Ureter (tissue), 1 donor: ENCODE results near the gene CDHR5. TPM values are rescaled to one million over a fixed set of nuclear protein-coding genes. Genes with fewer than 3 reads are reported as not detected.

ENCODE experiments used
- DNase-seq: peaks from one replicate; pipeline ENCODE4 v3.0.0-alpha.2; 2020; ENCODE audit warnings: low spot score
- total RNA-seq: library from RNA; stranded (reverse); gene quantifications from one replicate; pipeline ENCODE4 v1.2.4, GENCODE V29; 2023
- donor health status: DM: yes; HTN: yes; CAD: no.

CDHR5 gene
- total RNA-seq, 1 donor from 2014 or later: not detected

GRCh38 chr11:645536-645935 is 20.8 kb upstream of the CDHR5 start:
- no peak for DNase-seq

DNA sequence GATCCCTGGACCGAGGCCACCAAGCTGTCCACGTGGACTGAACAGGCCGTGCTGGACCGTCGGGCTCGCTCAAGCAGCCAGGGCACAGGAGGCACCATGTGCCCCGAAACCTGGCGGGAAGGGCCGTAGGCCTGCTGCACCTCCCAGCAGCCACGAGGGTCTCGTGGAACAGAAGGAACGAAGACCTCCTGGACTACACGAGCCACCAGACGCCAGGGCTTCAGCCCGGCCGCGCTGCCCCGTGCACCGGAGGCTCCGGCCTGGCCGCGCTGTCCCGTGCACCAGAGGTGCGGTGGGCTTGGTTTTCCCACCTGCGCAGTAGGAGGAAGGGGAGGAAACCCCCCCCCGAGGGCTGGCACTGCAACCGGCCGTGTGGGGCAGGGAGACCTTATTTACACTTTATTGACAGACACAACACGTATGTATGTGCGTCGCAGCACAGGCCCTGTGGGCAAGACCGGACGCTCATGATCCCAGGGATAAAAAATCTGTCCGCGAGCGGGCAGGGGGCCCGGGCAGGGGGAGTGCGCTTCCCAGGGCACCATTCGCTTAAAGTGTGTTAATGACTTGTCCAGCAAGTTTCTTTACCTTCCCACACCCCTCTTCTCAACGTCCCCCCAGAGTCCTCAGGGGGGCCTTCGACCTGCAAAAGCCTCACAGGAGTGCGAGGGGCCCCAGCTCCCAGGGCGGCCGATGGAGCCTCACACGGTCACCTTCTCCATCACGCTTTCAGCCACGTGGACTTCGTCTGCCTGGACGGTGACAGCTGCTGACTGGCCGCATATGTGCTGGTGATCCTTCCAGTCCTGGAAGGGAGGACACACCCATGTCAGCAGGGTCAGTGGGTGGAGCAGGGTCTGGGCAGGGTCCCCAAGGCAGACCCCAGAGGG is 19.3 kb upstream of the CDHR5 start:
- DNase-seq: no peak

DNA sequence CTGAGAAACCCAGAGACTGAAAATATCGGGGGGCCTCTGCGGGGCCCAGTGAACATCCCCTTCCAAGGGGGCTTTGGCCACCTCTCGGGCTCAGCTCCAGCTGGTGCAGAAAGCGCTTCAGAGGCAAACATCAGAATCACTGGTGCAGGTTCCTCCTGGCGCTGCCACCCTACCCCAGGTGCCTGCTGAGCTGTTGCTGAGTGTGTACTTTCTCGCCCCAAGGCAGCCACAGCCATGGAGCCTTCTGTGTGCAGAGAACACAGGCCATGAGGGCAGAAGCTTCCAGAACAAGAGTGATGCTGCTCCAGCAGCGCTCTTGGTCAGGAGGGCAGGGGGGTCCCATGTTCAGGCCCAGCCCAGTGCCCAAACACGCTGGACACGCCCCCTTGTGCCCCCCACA is 18.6 kb upstream of the CDHR5 start:
- DNase-seq: no peak

DNA sequence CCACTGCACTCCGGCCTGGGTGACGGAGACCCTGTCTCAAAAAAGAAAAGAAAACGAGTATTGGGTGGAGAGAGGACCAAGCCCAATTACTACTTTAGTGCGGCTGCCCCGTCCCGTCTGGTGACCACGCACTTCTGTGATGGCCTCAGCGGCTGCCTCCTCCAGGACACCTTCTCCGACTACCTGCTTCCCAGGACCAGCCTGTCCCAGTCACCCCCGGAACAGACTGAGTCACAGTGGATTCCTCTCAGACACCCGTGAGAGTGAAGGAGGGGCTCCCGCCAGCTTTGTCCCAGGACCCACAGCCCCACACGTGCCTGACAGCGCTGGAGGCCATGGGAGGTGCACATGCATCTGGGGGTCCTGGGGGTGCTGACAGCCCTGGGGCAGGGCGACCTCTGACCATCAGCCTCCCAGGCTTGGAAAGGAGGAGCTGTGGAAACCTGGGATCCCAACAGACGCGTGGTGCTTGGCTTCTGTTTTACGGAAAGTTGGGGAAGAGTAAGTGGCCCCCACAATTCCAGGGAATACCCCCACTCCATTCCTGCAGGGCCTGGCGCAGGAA is 17.1 kb upstream of the CDHR5 start:
- no peak for DNase-seq

GRCh38 chr11:640021-640706 is 15.4 kb upstream of the CDHR5 start:
- DNase-seq: no peak

GRCh38 chr11:639332-639955 is 14.7 kb upstream of the CDHR5 start:
- DNase-seq: no peak

DNA sequence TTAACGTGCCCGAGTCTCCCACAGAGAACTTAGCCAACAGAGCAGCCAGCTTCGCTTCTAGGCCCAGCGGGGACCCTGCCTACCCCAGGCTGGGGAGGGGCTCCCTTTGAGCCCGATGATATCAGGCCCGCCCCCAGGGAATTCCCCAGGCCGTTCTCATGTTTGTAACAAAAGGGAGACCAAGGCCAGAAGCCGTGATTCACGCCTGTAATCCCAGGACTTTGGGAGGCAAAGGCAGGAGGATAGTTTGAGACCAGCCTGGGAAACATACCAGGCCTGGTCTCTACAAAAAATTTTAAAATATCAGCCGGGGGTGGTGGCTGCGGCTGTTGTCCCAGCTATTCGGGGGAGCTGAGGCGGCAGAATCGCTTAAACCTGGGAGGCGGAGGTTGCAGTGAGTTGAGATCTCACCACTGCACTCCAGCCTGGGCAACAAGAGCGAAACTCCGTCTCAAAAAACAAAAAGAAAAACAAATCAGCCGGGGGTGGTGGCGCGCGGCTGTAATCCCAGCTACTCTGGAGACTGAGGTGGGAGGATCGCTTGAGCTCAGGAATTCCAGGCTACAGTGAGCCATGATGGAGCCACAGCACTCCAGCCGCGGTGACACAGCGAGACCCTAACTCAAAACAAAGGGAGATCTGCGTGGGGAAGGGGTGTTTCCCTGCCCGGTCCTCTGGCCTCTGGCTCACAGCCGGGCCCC is 14.0 kb upstream of the CDHR5 start:
- DNase-seq: no peak

DNA sequence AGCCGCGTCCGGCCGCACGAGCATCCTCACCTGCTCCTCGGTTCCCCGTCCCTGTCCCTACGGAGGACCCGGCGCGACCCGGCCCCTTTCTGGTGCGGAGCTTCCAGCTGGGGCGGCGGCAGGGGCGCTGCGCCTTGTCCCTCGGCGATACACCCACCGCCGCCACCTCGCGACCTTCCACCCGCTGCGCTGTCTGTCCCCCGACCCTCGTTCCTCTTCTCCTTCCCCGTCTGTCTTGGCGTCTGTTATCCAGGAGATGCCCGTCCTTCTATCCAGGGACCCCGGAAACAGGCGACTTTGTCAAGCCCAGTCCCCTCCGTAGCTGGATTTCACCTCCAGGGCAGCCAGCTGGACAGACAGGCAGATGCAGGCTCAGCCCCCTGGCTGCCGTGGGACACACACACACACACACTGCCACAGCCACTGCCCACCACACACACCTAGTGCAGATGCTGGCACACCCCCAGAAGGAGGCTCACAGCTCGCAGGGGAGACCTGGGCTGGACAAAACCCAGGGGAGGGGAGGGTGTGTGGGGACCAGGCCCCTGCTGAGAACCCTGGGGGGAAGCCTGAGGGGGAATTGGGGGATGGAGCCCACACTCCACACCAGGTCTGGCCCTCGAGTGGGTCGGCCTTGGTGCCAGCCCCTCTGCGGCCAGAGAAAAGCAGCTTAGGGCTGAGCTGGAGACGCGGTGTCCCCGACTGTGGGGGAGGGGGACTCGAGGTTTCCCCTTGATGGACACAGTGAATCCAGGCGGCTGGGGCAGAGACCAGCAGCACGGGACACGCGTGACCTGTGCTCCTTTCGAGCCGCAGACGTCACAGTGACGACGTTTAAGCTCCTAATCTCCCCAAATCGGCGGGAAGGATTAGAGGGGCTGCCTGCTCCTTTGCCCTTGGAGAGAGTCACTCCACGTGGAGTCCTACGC is 13.1 kb upstream of the CDHR5 start:
- DNase-seq: no peak

DNA sequence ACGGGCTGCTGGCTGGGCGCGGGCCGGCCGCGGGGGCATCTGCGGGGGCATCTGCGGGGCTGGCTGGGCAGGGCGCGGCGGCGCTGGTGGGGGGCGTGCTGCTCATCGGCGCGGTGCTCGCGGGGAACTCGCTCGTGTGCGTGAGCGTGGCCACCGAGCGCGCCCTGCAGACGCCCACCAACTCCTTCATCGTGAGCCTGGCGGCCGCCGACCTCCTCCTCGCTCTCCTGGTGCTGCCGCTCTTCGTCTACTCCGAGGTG is 12.5 kb upstream of the CDHR5 start:
- DNase-seq: no peak

- no peak for DNase-seq
Observed at GRCh38 chr11:636511-637332, 12.0 kb upstream of the CDHR5 start, which contains the start of gene DRD4. DRD4 (plus strand) TSS chr11:637269; CDS start chr11:637305, 36 bp downstream.

DNA sequence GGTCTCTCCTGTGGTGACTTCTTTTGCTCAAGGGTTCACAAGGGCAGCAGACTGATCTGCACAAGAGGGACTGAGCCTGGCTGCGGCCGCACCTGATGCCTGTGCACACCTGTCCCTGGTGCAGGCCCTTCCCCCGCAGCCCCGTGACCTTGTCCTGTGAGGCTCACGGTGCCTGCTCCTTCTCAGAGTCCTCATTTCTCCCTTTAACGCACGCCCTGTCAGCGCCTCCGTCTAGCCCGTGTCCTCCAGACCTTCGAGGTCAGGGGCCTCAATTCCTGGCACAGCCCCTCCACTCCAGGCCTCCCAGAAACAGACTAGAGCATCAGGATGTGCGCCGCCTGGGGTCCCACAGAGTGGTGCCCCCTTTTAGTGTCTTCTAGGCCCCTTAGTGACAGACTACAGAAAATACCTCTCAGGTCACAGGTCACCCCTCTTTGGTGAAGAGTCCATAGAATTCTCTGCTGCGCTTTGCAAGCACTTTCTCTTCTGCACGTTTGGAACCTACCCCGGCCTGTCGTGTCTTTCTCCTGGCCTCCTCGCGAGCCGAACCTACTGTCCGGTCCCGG is 11.3 kb upstream of the CDHR5 start:
- DNase-seq: no peak

DNA sequence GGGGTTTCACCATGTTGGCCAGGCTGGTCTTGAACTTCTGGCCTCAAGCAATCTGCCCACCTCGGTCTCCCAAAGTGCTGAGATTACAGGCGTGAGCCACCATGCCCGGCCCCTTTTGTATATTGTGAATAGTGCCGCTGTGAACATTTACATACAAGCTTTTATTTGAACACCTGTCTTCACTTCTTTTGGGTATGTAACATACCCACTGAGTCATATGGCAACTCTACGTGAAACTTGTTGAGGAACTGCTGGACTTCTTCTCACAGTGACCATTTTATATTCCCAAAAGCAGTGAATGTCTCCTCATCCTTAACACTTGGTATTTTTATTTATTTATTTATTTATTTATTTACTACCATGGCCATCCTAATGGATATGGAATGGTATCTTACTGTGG is 6.1 kb upstream of the CDHR5 start:
- DNase-seq: no peak

GRCh38 chr11:629237-629583 is 4.5 kb upstream of the CDHR5 start:
- DNase-seq: no peak

- no peak for DNase-seq
Observed at GRCh38 chr11:628056-628455, 3.3 kb upstream of the CDHR5 start.

- DNase-seq: no peak
Observed at GRCh38 chr11:627308-627576, 2.5 kb upstream of the CDHR5 start.

GRCh38 chr11:626475-627307 is 1.9 kb upstream of the CDHR5 start, which contains the start of gene SCT:
SCT (minus strand) TSS chr11:627181; CDS start chr11:627143, 38 bp downstream.
- no peak for DNase-seq

DNA sequence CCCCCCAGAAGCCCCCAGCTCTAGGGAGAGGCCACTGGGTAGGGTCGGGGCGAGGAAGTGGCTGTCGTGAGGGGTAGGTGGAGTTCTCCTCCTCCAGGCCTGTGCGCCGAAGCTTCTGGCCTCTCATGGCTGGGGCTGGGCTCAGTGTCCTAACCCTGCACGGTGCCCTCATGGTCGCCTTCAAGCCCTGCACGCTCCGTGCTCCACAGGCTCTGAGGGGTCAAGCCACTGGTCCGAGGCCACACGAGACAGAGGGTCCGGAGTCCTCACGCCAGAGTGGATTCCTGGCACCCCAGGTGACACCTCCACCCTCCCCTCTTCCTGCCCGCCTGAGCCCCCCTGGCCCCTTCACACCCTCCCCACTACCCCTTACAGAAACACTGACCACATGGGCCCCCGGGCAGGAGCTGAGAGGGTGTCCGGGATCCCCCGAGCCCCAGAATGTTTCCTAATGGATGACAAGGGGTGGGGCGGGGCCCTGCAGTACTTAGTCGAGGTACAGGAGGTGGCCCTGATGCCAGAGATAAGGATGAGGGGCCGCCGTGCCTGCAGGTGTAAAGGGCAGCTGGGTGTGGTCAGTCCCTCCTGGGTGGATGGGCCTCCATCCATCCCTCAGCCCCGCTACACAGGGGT is 997 bp upstream of the CDHR5 start:
- DNase-seq: no peak

DNA sequence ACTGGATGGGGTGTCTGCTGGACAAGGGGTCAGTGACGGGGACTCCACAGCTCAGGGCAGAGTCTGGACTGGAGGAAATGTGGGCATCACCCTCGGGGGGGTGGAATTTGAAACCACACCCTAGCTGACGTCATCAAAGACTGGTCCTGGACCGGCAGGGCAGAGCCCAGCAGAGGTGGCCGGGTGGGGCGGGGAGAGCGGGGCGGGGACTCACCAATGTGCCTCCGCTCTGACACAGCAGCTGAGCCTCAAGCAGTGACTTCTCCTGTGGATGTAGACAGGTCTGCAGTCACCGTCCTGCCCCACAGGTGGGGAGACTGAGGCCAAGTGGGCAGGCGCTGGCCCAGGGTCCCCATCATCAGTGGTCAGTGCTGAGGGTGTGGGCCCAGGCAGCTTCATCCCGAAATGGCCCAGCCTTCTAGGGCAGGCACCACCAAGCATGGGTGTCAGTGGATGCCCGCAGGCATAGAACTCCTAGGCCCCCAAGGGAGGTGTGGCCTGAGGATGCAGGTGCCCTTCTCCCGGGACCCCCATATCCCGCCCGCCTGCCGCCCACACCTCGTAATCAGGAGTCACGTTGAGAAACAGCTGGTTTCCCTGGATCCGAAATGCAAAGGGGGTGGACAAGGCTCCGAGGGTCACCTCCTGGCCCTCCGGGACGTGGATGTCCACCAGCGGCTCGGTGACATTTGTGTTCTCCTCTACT is 603 bp downstream of the CDHR5 start:
- no peak for DNase-seq
